DOHH2 (cell line): Measurements from ENCODE around the gene BAHD1.
A peak's percentile ranks its signal among the peaks of the same experiment; 100 is the strongest.

ENCODE experiments used
- H3F3A ChIP-seq: fragments of 200-600 bp; sonication (generic), shearing (Covaris generic); 2 replicates; pipeline ENCODE4 v1.6.0; 2016; ENCODE audit warnings: antibody characterized with exemption, mild to moderate bottlenecking; ENCODE audit not compliant: control insufficient read depth, insufficient read depth
- H3K27ac ChIP-seq: fragments of 200-600 bp; sonication (generic); 2 replicates; pipeline ENCODE4 v1.5.1; 2014; ENCODE audit warnings: low read depth, mild to moderate bottlenecking, low read length, moderate library complexity
- H3K27me3 ChIP-seq: fragments of 200-600 bp; sonication (generic); 2 replicates; pipeline ENCODE4 v1.6.1; 2014; ENCODE audit warnings: mild to moderate bottlenecking, low read length, mixed read lengths; ENCODE audit not compliant: control insufficient read depth
- H3K36me3 ChIP-seq: fragments of 200-600 bp; sonication (generic); 2 replicates; pipeline ENCODE4 v1.6.1; 2014; ENCODE audit warnings: mild to moderate bottlenecking, low read length, moderate library complexity, mixed read lengths; ENCODE audit not compliant: control insufficient read depth
- H3K4me1 ChIP-seq: fragments of 200-600 bp; sonication (generic); 2 replicates; pipeline ENCODE4 v1.6.1; 2014; ENCODE audit warnings: mild to moderate bottlenecking, low read length, mixed read lengths; ENCODE audit not compliant: control insufficient read depth
- H3K4me2 ChIP-seq: fragments of 200-600 bp; sonication (generic); 2 replicates; pipeline ENCODE4 v1.6.0; 2014; ENCODE audit warnings: mild to moderate bottlenecking, low read length, moderate library complexity
- H3K4me3 ChIP-seq: fragments of 200-600 bp; sonication (generic); 2 replicates; pipeline ENCODE4 v1.5.1; 2014; ENCODE audit warnings: mild to moderate bottlenecking, low read length, mixed read lengths
- H3K79me2 ChIP-seq: fragments of 200-600 bp; sonication (generic); 2 replicates; pipeline ENCODE4 v1.6.1; 2014; ENCODE audit warnings: mild to moderate bottlenecking, low read length, mixed read lengths; ENCODE audit not compliant: control insufficient read depth
- H3K9me2 ChIP-seq: fragments of 200-600 bp; sonication (generic); replicated peaks from 2 replicates; pipeline ENCODE4 v1.6.1; 2014; ENCODE audit warnings: mild to moderate bottlenecking, low read length, mixed read lengths; ENCODE audit not compliant: control insufficient read depth
- H3K9me3 ChIP-seq: fragments of 200-600 bp; sonication (generic); 2 replicates; pipeline ENCODE4 v1.6.1; 2014; ENCODE audit warnings: antibody characterized with exemption, low read length, mixed read lengths; ENCODE audit not compliant: control insufficient read depth, insufficient read depth
- H4K20me1 ChIP-seq: fragments of 200-600 bp; sonication (generic); 2 replicates; pipeline ENCODE4 v1.6.0; 2014; ENCODE audit warnings: low read depth, mild to moderate bottlenecking, antibody characterized with exemption, low read length, moderate library complexity; ENCODE audit not compliant: control insufficient read depth, insufficient read depth
- CTCF ChIP-seq: fragments of 200-600 bp; sonication (generic); IDR thresholded peaks from one replicate; pipeline ENCODE4 v1.5.1; 2014; ENCODE audit warnings: antibody characterized with exemption, mild to moderate bottlenecking, low read depth, low read length; ENCODE audit not compliant: poor library complexity, severe bottlenecking
- EZH2phosphoT487 ChIP-seq: fragments of 200-600 bp; sonication (generic); IDR thresholded peaks from 2 replicates; pipeline ENCODE4 v1.6.1; 2017; ENCODE audit warnings: borderline replicate concordance, mild to moderate bottlenecking, antibody characterized with exemption, low read length, moderate library complexity, mixed read lengths

BAHD1 gene

GRCh38 chr15:40500568-40501330 lies 60.0 kb downstream of the BAHD1 start:
- H3K4me2 ChIP-seq, result no peak overlapping the region
- H3K27ac ChIP-seq, result no peak overlapping the region
- no peaks in the 10 kb centered on the region for H3K4me1 ChIP-seq

GRCh38 chr15:40501487-40501886 lies 60.7 kb downstream of the BAHD1 start:
- Histone ChIP-seq H4K20me1 (no peaks in the 10 kb centered on the region), H3K79me2 (no peaks in the 10 kb centered on the region), H3K4me2 (no peak overlapping the region), H3K9me3 (no peaks in the 10 kb centered on the region), H3K27ac (no peak overlapping the region), H3K4me1 (no peaks in the 10 kb centered on the region), H3K4me3 (no peak overlapping the region), H3F3A (no peaks in the 10 kb centered on the region), H3K27me3 (peaks cover 27% of the 10 kb centered on the region), H3K9me2 (no peaks in the 10 kb centered on the region), H3K36me3 (no peaks in the 10 kb centered on the region)
- TF ChIP-seq EZH2phosphoT487 (no peak), CTCF (no peak)

More at GRCh38 chr15:40500568-40501330, 60.0 kb downstream of the BAHD1 start:
- Histone ChIP-seq H3F3A (no peaks in the 10 kb centered on the region), H3K9me3 (no peaks in the 10 kb centered on the region), H3K36me3 (no peaks in the 10 kb centered on the region), H3K4me3 (no peak overlapping the region), H4K20me1 (no peaks in the 10 kb centered on the region), H3K27me3 (peaks cover 22% of the 10 kb centered on the region), H3K9me2 (no peaks in the 10 kb centered on the region), H3K79me2 (no peaks in the 10 kb centered on the region)
- TF ChIP-seq EZH2phosphoT487 (no peak), CTCF (no peak)

GRCh38 chr15:40506964-40507571 lies 66.3 kb downstream of the BAHD1 start:
- peaks cover 21% of the 10 kb centered on the region for H3K4me1 ChIP-seq
- no peak overlapping the region for H3K27ac ChIP-seq
- peak overlapping the region; percentile 43 for H3K4me2 ChIP-seq
- no peaks in the 10 kb centered on the region for H3K9me2 ChIP-seq
- H4K20me1 ChIP-seq, result no peaks in the 10 kb centered on the region
- H3K79me2 ChIP-seq, result no peaks in the 10 kb centered on the region
- H3F3A ChIP-seq, result no peaks in the 10 kb centered on the region
- peak overlapping the region; percentile 29; the same call in 1 of the 2 replicates for H3K4me3 ChIP-seq
- no peak for TF ChIP-seq EZH2phosphoT487
- TF ChIP-seq CTCF, result peak; percentile 71
- no peaks in the 10 kb centered on the region for H3K36me3 ChIP-seq
- H3K9me3 ChIP-seq, result no peaks in the 10 kb centered on the region
- H3K27me3 ChIP-seq, result peaks cover 48% of the 10 kb centered on the region
